ENCODE measurements around the gene RARRES1. TPM values are rescaled to one million over a fixed set of nuclear protein-coding genes. Genes with fewer than 3 reads are reported as not detected.

Gene RARRES1
- total RNA-seq, 1 experiment from 2014 or later = not detected

DNA sequence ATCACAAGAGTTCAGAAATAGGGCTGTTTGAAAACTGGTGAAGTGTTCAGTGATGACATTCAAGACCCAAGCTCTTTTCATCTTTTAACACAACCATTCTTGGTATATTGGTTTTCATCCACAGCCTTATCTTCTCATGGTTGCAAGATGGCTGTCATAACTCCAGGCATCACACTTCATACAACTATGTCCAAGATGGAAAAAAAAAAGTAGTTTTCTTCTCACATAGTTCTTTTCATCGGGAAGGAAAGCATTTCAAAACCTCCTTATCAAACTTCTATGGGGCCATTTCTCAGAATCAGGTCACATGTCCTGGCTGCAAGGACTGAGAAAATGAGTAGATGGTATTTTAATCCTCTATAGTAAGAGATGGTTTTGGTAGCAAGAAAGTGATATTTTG lies 48.5 kb upstream of the RARRES1 start:
- no peaks in the 10 kb centered on the region for H3K4me1 ChIP-seq (ENCODE audit: insufficient read depth, low read length, poor library complexity, severe bottlenecking)
- no peak overlapping the region for H3K27ac ChIP-seq (ENCODE audit: low read depth, low read length, poor library complexity, severe bottlenecking)
- CTCF ChIA-PET = no interaction called here
- POLR2A ChIA-PET (ENCODE audit: low non-redundant PET) = no interaction called here
- H3K4me3 ChIP-seq (ENCODE audit: low read depth, low read length, poor library complexity, severe bottlenecking) = no peak overlapping the region
- H3K36me3 ChIP-seq (ENCODE audit: insufficient read depth, low read length, poor library complexity, severe bottlenecking) = no peaks in the 10 kb centered on the region
- intact Hi-C loops (cut with micrococcal nuclease; ENCODE audit: unreplicated experiment) = no loop called here
- no peaks in the 10 kb centered on the region for H3K9me3 ChIP-seq (ENCODE audit: low read depth, low read length, poor library complexity, severe bottlenecking)
- no TSS peak for BruUV-seq (replicated peaks)
- DNase-seq (ENCODE audit: low spot score) = no peak
- no peaks in the 10 kb centered on the region for H3K27me3 ChIP-seq (replicated peaks; ENCODE audit: insufficient read depth, low read depth, low read length, poor library complexity)
- TF ChIP-seq, protein P1, sequence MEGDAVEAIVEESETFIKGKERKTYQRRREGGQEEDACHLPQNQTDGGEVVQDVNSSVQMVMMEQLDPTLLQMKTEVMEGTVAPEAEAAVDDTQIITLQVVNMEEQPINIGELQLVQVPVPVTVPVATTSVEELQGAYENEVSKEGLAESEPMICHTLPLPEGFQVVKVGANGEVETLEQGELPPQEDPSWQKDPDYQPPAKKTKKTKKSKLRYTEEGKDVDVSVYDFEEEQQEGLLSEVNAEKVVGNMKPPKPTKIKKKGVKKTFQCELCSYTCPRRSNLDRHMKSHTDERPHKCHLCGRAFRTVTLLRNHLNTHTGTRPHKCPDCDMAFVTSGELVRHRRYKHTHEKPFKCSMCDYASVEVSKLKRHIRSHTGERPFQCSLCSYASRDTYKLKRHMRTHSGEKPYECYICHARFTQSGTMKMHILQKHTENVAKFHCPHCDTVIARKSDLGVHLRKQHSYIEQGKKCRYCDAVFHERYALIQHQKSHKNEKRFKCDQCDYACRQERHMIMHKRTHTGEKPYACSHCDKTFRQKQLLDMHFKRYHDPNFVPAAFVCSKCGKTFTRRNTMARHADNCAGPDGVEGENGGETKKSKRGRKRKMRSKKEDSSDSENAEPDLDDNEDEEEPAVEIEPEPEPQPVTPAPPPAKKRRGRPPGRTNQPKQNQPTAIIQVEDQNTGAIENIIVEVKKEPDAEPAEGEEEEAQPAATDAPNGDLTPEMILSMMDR (conservative IDR thresholded peaks at IDR 0.05; ENCODE audit: low read depth, low read length) = no peak
- TF ChIP-seq EZH2 (IDR thresholded peaks at IDR 0.05; ENCODE audit: borderline replicate concordance, low read depth, low read length, poor library complexity, severe bottlenecking) = no peak

DNA sequence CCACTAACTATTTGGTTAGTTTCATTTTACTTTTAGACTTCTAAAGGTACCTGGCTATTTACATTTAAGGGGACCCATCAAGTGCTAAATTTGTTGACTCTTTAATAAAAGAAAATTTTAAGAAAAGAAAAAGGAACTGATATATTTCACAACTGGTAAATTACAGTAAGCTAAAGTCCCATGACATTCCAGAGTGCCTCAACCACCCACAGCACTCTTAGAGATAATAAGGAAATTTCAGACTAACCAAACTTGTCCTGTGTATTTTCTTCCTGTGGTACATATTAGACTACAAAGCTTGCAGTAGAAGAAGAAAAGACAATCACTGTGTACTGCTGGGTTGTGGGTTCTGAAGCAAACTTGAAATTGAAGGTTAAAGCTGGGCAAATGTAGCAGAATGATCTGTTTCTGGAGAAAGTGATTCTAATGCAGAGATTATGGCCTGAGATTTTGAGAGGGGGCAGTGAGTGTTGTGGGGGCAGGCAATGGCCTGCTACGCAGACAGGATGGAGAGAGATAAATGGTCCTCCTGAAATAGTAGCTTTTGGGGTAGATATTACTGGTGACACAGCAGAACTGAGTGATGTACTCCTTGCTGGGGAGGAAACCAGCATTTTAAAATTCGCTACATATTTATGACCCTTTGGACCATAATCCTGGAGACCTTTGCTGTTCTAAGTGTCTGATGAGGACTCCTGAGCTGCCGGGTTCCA lies 45.1 kb upstream of the RARRES1 start:
- no peak for TF ChIP-seq EZH2 (IDR thresholded peaks at IDR 0.05; ENCODE audit: borderline replicate concordance, low read depth, low read length, poor library complexity, severe bottlenecking)
- TF ChIP-seq, protein P1 (conservative IDR thresholded peaks at IDR 0.05; ENCODE audit: low read depth, low read length) = no peak
- no peak overlapping the region for H3K27ac ChIP-seq (ENCODE audit: low read depth, low read length, poor library complexity, severe bottlenecking)
- H3K4me3 ChIP-seq (ENCODE audit: low read depth, low read length, poor library complexity, severe bottlenecking) = no peak overlapping the region

DNA sequence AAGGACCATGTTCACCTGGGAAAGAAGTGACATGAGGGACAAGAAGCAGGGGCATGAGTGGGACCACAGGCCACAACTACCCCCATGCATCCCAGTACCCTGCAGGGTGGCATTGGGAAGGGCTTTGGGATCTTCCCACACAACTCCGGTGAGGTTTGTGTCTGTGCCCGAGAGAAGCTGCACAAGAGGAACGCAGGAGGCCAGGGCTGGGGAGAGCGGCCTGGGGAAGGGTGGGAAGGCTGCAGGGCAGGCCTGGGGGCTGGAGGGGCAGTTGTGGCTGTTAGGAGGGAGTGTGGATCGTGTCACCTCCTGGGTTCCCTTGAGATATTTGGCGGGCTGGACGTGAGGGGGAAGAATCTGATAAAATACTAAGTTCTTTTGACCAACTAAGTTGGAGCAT lies 44.3 kb upstream of the RARRES1 start:
- H3K36me3 ChIP-seq (ENCODE audit: insufficient read depth, low read length, poor library complexity, severe bottlenecking) = no peaks in the 10 kb centered on the region
- DNase-seq (ENCODE audit: low spot score) = no peak
- H3K4me1 ChIP-seq (ENCODE audit: insufficient read depth, low read length, poor library complexity, severe bottlenecking) = no peaks in the 10 kb centered on the region
- no peak overlapping the region for H3K27ac ChIP-seq (ENCODE audit: low read depth, low read length, poor library complexity, severe bottlenecking)
- POLR2A ChIA-PET (ENCODE audit: low non-redundant PET) = interaction anchor here (0.6 kb wide), 1 partner anchor 1014 kb away, joined by 5 read pairs; no protein-coding TSS in a partner anchor
- intact Hi-C loops (cut with micrococcal nuclease; ENCODE audit: unreplicated experiment) = no loop called here
- no TSS peak for BruUV-seq (replicated peaks)
- H3K9me3 ChIP-seq (ENCODE audit: low read depth, low read length, poor library complexity, severe bottlenecking) = no peaks in the 10 kb centered on the region
- TF ChIP-seq, protein P1 (conservative IDR thresholded peaks at IDR 0.05; ENCODE audit: low read depth, low read length) = no peak
- no peak for TF ChIP-seq EZH2 (IDR thresholded peaks at IDR 0.05; ENCODE audit: borderline replicate concordance, low read depth, low read length, poor library complexity, severe bottlenecking)
- CTCF ChIA-PET = no interaction called here
- no peak overlapping the region for H3K4me3 ChIP-seq (ENCODE audit: low read depth, low read length, poor library complexity, severe bottlenecking)
- H3K27me3 ChIP-seq (replicated peaks; ENCODE audit: insufficient read depth, low read depth, low read length, poor library complexity) = no peaks in the 10 kb centered on the region

More for the DNA sequence above, 45.1 kb upstream of the RARRES1 start:
- CTCF ChIA-PET = no interaction called here
- Histone ChIP-seq H3K27me3 (replicated peaks; ENCODE audit: insufficient read depth, low read depth, low read length, poor library complexity) (no peaks in the 10 kb centered on the region), H3K9me3 (ENCODE audit: low read depth, low read length, poor library complexity, severe bottlenecking) (no peaks in the 10 kb centered on the region), H3K4me1 (ENCODE audit: insufficient read depth, low read length, poor library complexity, severe bottlenecking) (no peaks in the 10 kb centered on the region), H3K36me3 (ENCODE audit: insufficient read depth, low read length, poor library complexity, severe bottlenecking) (no peaks in the 10 kb centered on the region)
- DNase-seq (ENCODE audit: low spot score) = no peak
- BruUV-seq (replicated peaks) = no TSS peak
- POLR2A ChIA-PET (ENCODE audit: low non-redundant PET) = interaction anchor here (0.6 kb wide), 1 partner anchor 1014 kb away, joined by 5 read pairs; no protein-coding TSS in a partner anchor
- intact Hi-C loops (cut with micrococcal nuclease; ENCODE audit: unreplicated experiment) = no loop called here
